Omental fat pad (tissue), 4 donors: ENCODE measurements around the gene CBFA2T2. TPM values are rescaled to one million over a fixed set of nuclear protein-coding genes. Genes with fewer than 3 reads are reported as not detected.

ENCODE experiments used
- ATAC-seq: fragments of 150-250 bp; one replicate; pipeline ENCODE4 v1.9.1; 2016; ENCODE audit warnings: mild to moderate bottlenecking, moderate library complexity; ENCODE audit not compliant: low FRiP score
- DNase-seq: peaks from one replicate; pipeline ENCODE4 v3.0.0-alpha.2; 2019; ENCODE audit warnings: low spot score
- CTCF ChIP-seq, 3 donors: fragments of 450-650 bp; IDR thresholded peaks; one replicate each; pipeline ENCODE4 v1.5.1; 2016 to 2017; ENCODE audit warnings: antibody characterized with exemption in 3 of 3, mild to moderate bottlenecking in 3 of 3, moderate library complexity in 2 of 3
- total RNA-seq, 4 donors: library from RNA; depleted of rRNA; stranded (reverse); fragments of >200 nt; gene quantifications; one replicate each; pipeline ENCODE4 v1.1.0, GENCODE V29; 2016

Gene CBFA2T2
- total RNA-seq, 4 donors from 2014 or later: 5.8 to 11.8 (median 10.0) TPM

DNA sequence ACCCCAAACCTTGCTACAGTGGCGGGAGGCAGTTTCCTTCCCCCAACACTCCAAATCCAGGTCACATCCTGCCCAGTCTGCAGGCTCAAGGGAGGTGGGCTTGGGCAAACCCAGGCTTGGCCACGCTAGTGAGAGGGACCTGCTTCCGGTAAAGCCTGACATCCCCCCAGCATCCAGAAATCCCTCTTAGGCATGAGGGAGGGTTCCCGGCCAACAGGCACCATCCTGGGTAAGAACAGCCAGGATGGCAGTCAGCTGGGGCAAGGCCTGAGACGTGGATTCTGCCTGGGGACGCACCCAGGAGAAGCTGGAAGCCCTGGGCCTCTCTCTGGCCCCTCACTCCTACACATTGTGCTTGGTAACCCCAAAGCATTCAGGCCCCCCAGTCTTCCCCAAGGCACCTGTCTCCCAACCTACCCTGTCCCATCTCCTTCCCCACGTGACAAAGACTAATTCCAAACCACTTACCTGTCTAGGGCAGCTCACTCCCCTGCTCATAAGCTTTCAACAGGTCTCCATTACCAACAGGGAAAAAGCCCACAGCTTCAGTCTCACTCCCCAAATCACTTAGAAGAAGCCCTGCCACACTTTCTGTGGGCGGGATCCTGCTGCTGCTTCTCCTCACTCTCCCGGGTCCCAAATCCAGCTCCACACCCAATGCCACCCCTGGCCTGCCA lies 174.3 kb downstream of the CBFA2T2 start:
- ATAC-seq (no peak), DNase-seq (no peak)
- TF ChIP-seq CTCF (IDR thresholded peaks at IDR 0.05): no peak

DNA sequence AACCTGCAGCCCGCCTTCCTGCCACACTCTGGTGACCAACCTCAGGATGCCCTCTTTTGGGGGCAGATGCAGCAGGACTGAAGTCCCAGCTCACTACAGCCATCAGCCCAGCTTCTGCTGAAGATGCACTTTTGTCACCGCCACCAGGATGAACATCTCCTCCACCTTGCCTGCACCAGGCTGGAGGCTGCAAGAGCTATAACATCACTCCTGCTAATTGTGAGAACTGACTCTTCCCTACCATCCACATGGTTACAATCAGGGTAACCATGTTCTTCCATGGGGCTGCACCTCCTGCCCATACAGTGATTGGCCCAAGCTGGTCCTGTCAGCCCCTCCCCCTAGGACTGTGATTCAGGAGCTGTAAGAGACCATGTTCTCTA lies 174.9 kb downstream of the CBFA2T2 start:
- DNase-seq (no peak), ATAC-seq (no peak)
- no peak for TF ChIP-seq CTCF (IDR thresholded peaks at IDR 0.05)

DNA sequence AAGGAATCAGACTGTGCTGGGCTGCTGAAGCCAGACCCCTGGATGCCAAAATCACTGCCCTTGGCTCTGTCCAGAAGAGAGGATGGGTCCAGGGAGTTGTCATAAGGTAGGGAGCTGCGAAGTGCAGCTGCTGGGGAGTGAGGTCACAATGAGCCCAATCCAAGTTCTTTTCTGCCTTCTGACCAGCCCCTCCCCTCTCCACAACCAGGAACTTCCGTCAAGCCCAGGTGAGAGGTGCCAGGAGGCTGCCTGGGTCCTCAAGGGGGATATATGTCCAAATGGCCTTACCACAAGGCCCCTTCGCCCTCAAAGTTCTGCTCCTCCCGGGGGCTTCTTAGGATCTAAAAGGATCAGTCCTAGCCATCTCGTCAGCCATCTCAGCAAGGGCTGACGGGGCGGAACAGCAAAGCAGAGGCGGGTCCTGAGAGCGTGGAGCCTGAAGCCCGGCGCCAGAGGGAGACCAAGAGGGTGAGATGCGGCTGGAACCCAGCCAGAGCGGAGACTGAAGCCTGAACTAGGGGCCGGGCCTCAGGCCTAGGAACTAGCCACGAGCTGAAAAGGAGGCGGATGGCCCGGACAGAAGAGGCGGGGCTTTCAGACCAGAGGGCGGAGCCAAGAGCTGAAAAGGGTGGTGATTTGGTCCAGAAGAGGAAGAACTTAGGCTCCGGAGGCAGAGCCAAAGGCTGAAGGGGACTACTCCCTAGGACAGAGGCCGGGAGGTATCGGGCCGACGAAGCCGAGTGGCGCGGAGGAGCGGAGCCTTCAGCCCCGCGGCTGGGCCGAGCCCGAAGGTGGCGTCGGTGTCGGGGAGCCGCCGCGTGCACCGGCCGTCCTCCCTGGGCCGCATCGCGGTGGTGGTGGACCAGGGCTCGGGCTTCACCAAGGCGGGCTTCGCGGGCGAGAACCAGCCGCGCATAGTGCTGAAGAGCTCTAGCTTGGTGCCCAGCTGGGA lies 176.7 kb downstream of the CBFA2T2 start, which contains the start of gene ACTL10:
Gene ACTL10, plus strand, starts transcription at position 651 of the 952 bp plus-strand sequence. CDS start 555 bp downstream, outside the sequence.
- no peak for TF ChIP-seq CTCF (IDR thresholded peaks at IDR 0.05)
- DNase-seq: peak; percentile 97
- ATAC-seq: peak; percentile 91

GRCh38 chr20:33667245-33667675 lies 177.4 kb downstream of the CBFA2T2 start:
- peak; percentile 4 for ATAC-seq

DNA sequence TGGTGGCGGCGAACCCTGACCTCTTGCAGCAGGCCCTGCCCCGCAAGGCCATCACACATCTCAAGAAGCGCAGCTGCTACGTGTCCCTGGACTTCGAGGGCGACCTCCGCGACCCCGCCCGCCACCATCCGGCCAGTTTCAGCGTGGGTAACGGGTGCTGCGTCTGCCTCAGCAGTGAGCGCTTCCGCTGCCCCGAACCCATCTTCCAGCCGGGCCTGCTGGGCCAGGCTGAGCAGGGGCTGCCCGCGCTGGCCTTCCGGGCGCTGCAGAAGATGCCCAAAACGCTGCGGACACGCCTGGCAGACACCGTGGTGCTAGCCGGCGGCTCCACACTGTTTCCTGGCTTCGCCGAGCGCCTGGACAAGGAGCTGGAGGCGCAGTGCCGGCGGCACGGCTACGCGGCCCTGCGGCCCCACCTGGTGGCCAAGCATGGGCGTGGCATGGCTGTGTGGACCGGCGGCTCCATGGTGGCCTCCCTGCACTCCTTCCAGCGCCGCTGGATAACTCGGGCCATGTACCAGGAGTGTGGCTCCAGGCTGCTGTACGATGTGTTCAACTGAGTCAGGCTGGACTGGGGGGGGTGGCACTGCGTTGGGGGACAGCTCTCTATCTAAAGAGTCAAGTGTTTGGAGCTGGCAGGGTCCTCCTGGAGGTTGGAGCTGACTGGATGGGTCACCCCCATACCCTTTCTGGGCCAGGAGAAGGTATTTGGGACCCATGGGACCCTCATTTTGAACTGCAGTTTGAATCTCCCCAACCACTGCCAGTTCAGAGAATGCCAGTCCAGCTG lies 178.0 kb downstream of the CBFA2T2 start:
- DNase-seq: no peak
- ATAC-seq: peak; percentile 54
- peak in 1 of 3 donors; percentile 90 for TF ChIP-seq CTCF (IDR thresholded peaks at IDR 0.05)

More at GRCh38 chr20:33667245-33667675, 177.4 kb downstream of the CBFA2T2 start:
- DNase-seq: no peak
- TF ChIP-seq CTCF (IDR thresholded peaks at IDR 0.05): no peak

DNA sequence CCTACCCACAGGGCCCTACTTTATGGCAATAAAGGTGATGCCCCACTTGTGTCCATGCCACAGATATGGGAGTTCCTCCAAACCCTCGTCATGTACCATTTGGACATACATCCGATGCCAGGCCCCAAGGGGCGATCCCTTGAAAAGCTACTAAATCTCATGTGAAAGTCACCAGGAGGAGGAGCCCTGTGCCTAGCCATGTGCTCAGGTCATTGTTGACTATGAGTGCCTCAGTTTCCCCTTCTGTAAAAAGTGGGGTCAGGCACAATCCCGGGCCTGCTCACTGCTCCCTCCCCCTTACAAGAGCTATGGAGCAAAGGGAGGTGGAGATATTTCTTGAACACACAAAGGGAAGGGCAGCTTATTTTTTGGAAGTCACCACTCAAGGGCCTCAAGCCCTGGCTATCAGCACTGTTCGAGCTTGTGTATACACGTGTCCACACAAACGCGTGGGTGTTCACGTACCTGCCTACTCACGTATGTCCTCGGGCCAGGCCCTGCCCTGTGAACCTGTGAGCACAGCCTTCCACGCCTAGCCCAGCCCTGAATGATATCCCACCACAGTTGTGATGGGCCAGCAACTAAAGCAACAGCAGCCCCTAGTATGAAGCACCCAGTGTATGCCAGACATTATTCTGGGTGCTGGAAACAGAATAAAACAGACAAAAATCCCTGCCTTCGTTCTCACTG lies 178.7 kb downstream of the CBFA2T2 start:
- DNase-seq (no peak), ATAC-seq (no peak)
- TF ChIP-seq CTCF (IDR thresholded peaks at IDR 0.05): no peak
